ENCODE results near the gene PARN. TPM values are rescaled to one million over a fixed set of nuclear protein-coding genes. Genes with fewer than 3 reads are reported as not detected.

PARN gene
- total and polyA plus RNA-seq, 4 experiments from 2014 or later: 41.5 to 46.4 (median 44.7) TPM

DNA sequence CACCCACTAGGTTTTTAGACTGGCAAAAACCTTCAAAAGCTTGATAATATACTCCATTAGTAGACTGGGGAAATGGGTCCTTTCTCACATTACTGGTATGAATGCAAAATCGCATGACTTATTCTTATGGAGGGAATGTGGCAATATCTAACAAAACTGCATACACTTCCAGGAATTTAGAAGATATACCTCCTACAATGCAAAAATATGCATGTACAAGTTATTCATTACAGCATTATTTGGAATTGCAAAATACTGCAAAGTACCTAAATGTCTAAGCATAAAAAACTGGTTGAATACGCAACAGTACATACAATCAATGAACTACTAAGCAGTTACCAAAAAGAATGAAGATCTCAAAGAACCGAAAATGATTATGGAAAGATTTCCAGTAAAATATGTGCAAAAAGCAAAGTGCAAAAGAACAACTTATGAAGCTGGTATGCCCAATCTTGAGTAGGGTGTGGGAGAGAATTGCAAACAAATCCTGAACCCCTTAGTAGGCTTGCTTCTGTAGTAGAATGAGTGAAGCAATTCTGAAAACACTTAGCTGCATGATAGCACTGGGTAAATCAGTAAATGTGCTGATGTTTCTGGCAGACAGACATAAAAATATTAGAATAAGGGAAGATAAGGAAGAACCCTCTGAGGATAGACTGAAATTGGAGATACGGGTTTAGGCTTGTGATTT, 180.1 kb downstream of the PARN start:
- intact Hi-C loops (cut with micrococcal nuclease): no loop called here
- Histone ChIP-seq H3K27me3 (ENCODE audit: insufficient read depth, low read length) (no peaks in the 10 kb centered on the region), H3K27ac (ENCODE audit: low read depth, low read length) (no peak overlapping the region), H3K36me3 (ENCODE audit: insufficient read depth, low read length) (no peaks in the 10 kb centered on the region), H3K9me3 (ENCODE audit: control insufficient read depth in 1 of 2, low read length in 2 of 2) (no peaks in the 10 kb centered on the region), H3K4me3 (ENCODE audit: low read length in 2 of 2) (no peak overlapping the region), H3K4me1 (ENCODE audit: insufficient read depth, low read length) (no peaks in the 10 kb centered on the region)
- H3K27ac Mint-ChIP-seq: no peak overlapping the region
- ChIA-PET POLR2A (ENCODE audit: partially characterized antibody) (no interaction called here), CTCF (ENCODE audit: partially characterized antibody) (no interaction called here)
- H3K36me3 Mint-ChIP-seq: peaks cover 18 to 20% of the 10 kb centered on the region in 2 donors
- no peaks in the 10 kb centered on the region for H3K27me3 Mint-ChIP-seq
- no peaks in the 10 kb centered on the region for H3K9me3 Mint-ChIP-seq
- H3K4me3 Mint-ChIP-seq: no peak overlapping the region
- DNase-seq: no peak
- peaks cover 0 to 1% (median 0%) of the 10 kb centered on the region in 4 donors for H3K4me1 Mint-ChIP-seq

DNA sequence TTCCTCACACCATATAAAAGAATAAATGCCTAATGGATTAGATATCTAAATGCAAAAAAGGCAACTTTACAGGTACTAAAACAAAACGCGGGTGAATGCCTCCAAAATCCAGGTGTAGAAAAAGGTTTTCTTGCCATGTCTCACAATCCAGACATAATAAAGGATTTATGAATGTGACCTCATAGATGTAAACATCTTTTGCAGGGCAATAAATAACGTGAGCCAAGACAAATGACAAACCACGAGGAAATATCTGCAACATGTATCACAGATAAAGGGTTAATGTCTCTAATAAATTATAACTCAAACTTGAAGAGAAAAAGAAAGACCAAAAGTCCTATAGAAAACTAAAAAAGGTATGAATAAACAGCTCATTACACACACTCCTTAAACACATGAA, 180.7 kb downstream of the PARN start:
- Histone ChIP-seq H3K4me3 (ENCODE audit: low read length in 2 of 2) (no peak overlapping the region), H3K27me3 (ENCODE audit: insufficient read depth, low read length) (no peaks in the 10 kb centered on the region), H3K27ac (ENCODE audit: low read depth, low read length) (no peak overlapping the region), H3K4me1 (ENCODE audit: insufficient read depth, low read length) (no peaks in the 10 kb centered on the region), H3K9me3 (ENCODE audit: control insufficient read depth in 1 of 2, low read length in 2 of 2) (no peaks in the 10 kb centered on the region), H3K36me3 (ENCODE audit: insufficient read depth, low read length) (no peaks in the 10 kb centered on the region)
- H3K27ac Mint-ChIP-seq: no peak overlapping the region
- no peaks in the 10 kb centered on the region for H3K27me3 Mint-ChIP-seq
- H3K36me3 Mint-ChIP-seq: peaks cover 19 to 22% of the 10 kb centered on the region in 2 donors
- H3K4me1 Mint-ChIP-seq: peaks cover 0 to 1% (median 0%) of the 10 kb centered on the region in 4 donors
- intact Hi-C loops (cut with micrococcal nuclease): no loop called here
- POLR2A ChIA-PET (ENCODE audit: partially characterized antibody): no interaction called here
- H3K9me3 Mint-ChIP-seq: no peaks in the 10 kb centered on the region
- CTCF ChIA-PET (ENCODE audit: partially characterized antibody): no interaction called here
- no peak for DNase-seq
- H3K4me3 Mint-ChIP-seq: no peak overlapping the region

DNA sequence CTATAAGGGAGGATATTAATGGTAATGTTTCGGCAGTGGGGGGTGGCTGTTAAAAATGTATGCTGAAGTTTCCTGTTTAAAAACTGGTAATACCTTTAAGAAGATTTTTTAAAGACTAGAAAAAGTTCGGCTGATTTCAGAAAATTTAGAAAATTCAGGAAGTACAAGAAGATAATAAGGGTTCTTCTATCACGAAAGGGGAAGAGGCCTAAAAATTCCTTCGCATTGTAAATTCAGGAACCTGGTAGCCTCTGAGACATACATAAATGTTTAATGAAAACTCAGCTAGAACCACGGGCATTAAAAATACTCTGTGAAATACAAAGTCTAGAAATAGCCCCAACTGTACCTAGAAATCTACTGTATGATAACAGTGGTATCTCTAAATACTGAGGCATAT, 181.2 kb downstream of the PARN start:
- H3K36me3 ChIP-seq (ENCODE audit: insufficient read depth, low read length): no peaks in the 10 kb centered on the region
- Mint-ChIP-seq H3K27ac (no peak overlapping the region), H3K4me3 (no peak overlapping the region), H3K4me1 (peaks cover 0 to 1% (median 0%) of the 10 kb centered on the region in 4 donors), H3K9me3 (no peaks in the 10 kb centered on the region), H3K36me3 (peaks cover 19 to 22% of the 10 kb centered on the region in 2 donors), H3K27me3 (no peaks in the 10 kb centered on the region)
- no peak for DNase-seq
- CTCF ChIA-PET (ENCODE audit: partially characterized antibody): no interaction called here
- POLR2A ChIA-PET (ENCODE audit: partially characterized antibody): no interaction called here
- no peaks in the 10 kb centered on the region for H3K9me3 ChIP-seq (ENCODE audit: control insufficient read depth in 1 of 2, low read length in 2 of 2)
- intact Hi-C loops (cut with micrococcal nuclease): no loop called here
- H3K27ac ChIP-seq (ENCODE audit: low read depth, low read length): no peak overlapping the region
- no peak overlapping the region for H3K4me3 ChIP-seq (ENCODE audit: low read length in 2 of 2)
- H3K27me3 ChIP-seq (ENCODE audit: insufficient read depth, low read length): no peaks in the 10 kb centered on the region
- no peaks in the 10 kb centered on the region for H3K4me1 ChIP-seq (ENCODE audit: insufficient read depth, low read length)

DNA sequence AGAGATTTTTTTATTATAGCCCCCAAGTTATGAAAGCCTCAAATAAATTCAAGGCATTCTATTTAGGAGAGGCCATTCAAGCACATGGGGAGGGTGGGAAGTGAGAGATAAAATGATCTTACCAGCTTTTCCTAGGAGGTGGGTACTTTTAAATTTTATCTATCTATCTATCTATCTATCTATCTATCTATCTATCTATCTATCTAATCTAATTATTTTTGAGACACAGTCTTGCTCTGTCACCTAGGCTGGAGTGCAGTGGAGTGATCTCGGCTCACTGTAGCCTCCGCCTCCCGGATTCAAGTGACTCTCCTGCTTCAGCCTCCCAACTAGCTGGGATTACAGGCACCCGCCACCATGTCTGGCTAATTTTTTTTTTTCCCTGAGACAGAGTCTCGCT, 182.3 kb downstream of the PARN start:
- POLR2A ChIA-PET (ENCODE audit: partially characterized antibody): no interaction called here

DNA sequence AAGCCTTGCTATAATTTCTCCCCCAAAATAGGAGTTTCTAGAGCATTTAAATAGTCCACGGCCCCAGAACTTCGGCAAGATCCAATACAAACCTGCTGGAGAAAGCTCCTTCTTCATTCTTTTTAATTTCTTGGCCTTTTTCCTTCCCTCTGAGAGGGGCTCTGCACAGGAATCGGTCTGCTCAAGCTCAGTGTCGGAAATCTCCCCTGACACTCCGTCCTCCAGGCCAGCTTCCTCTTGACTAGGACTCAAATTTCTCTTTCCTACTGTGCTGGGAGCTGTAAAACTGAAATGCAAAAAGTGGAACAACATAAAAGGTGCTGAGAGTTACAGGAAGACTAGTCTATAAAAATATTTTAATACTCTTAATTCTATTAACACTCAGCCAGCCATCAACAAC, 183.3 kb downstream of the PARN start:
- ChIA-PET CTCF (ENCODE audit: partially characterized antibody) (interaction anchor here (1.1 kb wide), 1 partner anchor 11 kb away, joined by 3 read pairs; no protein-coding TSS in a partner anchor), POLR2A (ENCODE audit: partially characterized antibody) (no interaction called here)
- Mint-ChIP-seq H3K4me3 (no peak overlapping the region), H3K4me1 (peaks cover 0 to 1% (median 0%) of the 10 kb centered on the region in 4 donors), H3K27me3 (no peaks in the 10 kb centered on the region), H3K9me3 (no peaks in the 10 kb centered on the region), H3K27ac (no peak overlapping the region), H3K36me3 (peaks cover 19 to 24% of the 10 kb centered on the region in 2 donors)
- H3K36me3 ChIP-seq (ENCODE audit: insufficient read depth, low read length): no peaks in the 10 kb centered on the region
- no peak overlapping the region for H3K27ac ChIP-seq (ENCODE audit: low read depth, low read length)
- no peaks in the 10 kb centered on the region for H3K4me1 ChIP-seq (ENCODE audit: insufficient read depth, low read length)
- no peaks in the 10 kb centered on the region for H3K27me3 ChIP-seq (ENCODE audit: insufficient read depth, low read length)
- H3K4me3 ChIP-seq (ENCODE audit: low read length in 2 of 2): no peak overlapping the region
- intact Hi-C loops (cut with micrococcal nuclease): no loop called here
- DNase-seq: no peak
- no peaks in the 10 kb centered on the region for H3K9me3 ChIP-seq (ENCODE audit: control insufficient read depth in 1 of 2, low read length in 2 of 2)

More for the DNA sequence above, 182.3 kb downstream of the PARN start:
- Mint-ChIP-seq H3K27me3 (no peaks in the 10 kb centered on the region), H3K4me1 (peaks cover 0 to 1% (median 0%) of the 10 kb centered on the region in 4 donors), H3K36me3 (peaks cover 19 to 22% of the 10 kb centered on the region in 2 donors), H3K27ac (no peak overlapping the region), H3K4me3 (no peak overlapping the region), H3K9me3 (no peaks in the 10 kb centered on the region)
- CTCF ChIA-PET (ENCODE audit: partially characterized antibody): no interaction called here
- Histone ChIP-seq H3K27me3 (ENCODE audit: insufficient read depth, low read length) (no peaks in the 10 kb centered on the region), H3K36me3 (ENCODE audit: insufficient read depth, low read length) (no peaks in the 10 kb centered on the region), H3K4me1 (ENCODE audit: insufficient read depth, low read length) (no peaks in the 10 kb centered on the region), H3K27ac (ENCODE audit: low read depth, low read length) (no peak overlapping the region), H3K4me3 (ENCODE audit: low read length in 2 of 2) (no peak overlapping the region), H3K9me3 (ENCODE audit: control insufficient read depth in 1 of 2, low read length in 2 of 2) (no peaks in the 10 kb centered on the region)
- no peak for DNase-seq
- intact Hi-C loops (cut with micrococcal nuclease): no loop called here

DNA sequence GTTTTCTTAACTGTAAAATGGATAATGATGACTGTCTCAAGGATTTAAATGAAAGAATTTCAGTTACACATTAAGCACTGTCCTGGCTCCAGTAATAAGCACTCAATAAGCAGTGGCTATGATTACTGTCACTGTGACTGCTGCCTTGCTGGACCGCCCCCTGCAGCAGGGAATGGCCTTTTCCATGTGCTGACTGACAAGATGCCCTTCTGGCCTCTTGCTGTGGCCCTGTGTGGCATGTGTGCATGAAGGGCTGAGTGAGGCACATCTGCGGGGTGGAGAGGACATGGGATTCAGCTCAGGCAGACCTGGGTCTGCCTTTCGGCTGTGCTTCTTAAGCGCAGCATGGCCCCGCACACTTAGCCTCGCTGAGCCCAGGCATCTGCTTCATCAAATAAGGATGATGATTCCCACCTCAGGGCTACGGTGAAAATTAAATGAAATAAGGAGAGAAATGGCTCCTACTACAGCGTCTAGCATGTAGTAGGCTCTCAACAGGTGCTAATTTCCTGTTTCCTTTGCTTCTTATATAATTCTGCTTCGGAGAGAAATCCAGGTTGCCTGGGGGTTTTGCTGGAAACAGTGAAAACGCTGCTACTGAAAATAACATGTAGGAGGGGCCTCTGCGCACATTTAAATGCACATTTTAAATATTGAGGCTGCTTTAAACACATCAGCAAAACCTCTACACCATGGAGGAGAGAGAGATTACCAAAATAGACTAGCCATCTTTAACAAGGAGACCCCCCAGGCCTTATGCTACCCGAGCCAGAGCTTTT, 183.9 kb downstream of the PARN start:
- Mint-ChIP-seq H3K36me3 (peaks cover 19 to 25% of the 10 kb centered on the region in 2 donors), H3K9me3 (no peaks in the 10 kb centered on the region), H3K4me3 (no peak overlapping the region), H3K4me1 (peaks cover 0 to 1% (median 0%) of the 10 kb centered on the region in 4 donors), H3K27me3 (no peaks in the 10 kb centered on the region), H3K27ac (no peak overlapping the region)
- Histone ChIP-seq H3K9me3 (ENCODE audit: control insufficient read depth in 1 of 2, low read length in 2 of 2) (no peaks in the 10 kb centered on the region), H3K4me1 (ENCODE audit: insufficient read depth, low read length) (no peaks in the 10 kb centered on the region), H3K36me3 (ENCODE audit: insufficient read depth, low read length) (no peaks in the 10 kb centered on the region), H3K4me3 (ENCODE audit: low read length in 2 of 2) (no peak overlapping the region), H3K27me3 (ENCODE audit: insufficient read depth, low read length) (no peaks in the 10 kb centered on the region), H3K27ac (ENCODE audit: low read depth, low read length) (no peak overlapping the region)
- no peak for DNase-seq
- POLR2A ChIA-PET (ENCODE audit: partially characterized antibody): no interaction called here
- intact Hi-C loops (cut with micrococcal nuclease): no loop called here
- CTCF ChIA-PET (ENCODE audit: partially characterized antibody): interaction anchor here (1.1 kb wide), 1 partner anchor 12 kb away, joined by 3 read pairs; no protein-coding TSS in a partner anchor

DNA sequence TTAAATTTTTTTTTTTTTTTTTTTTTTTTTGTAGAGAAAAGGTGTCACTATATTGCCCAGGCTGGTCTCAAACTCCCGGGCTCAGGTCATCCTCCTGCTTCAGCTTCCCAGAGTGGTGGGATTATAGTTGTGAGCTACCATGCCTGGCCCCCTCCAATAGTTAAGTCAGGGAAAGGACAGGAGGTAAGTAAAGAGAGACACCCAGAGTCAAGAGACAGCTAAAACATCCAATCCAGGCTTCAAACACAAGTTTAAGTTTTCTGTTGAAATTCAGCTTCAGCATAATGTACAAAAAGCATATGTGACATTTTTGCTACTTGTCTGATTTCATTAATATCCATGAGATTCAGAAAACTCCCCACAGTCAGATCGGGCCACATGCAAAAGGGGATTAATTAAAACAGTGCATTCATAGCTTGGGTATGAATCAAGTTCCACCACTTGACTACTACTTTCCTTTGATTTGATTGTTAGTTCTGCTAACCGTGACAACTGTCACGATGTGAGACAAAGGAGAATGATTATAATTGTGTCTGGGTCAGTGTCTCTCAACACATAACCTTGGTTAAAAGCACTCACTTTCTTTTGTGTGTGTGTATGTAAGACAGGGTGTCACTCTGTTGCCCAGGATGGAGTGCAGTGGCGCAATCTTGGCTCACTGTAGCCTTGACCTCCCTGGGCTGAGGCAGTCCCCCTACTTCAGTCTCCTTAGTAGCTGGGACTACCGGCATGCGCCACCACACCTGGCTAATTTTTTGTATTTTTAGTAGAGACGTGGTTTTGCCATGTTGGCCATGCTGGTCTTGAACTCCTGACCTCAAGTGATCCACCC, 184.9 kb downstream of the PARN start:
- Mint-ChIP-seq H3K4me3 (no peak overlapping the region), H3K27me3 (no peaks in the 10 kb centered on the region), H3K27ac (no peak overlapping the region), H3K36me3 (peaks cover 19 to 28% of the 10 kb centered on the region in 2 donors), H3K4me1 (peaks cover 0 to 4% (median 0%) of the 10 kb centered on the region in 4 donors), H3K9me3 (no peaks in the 10 kb centered on the region)
- H3K36me3 ChIP-seq (ENCODE audit: insufficient read depth, low read length): no peaks in the 10 kb centered on the region
- no peak overlapping the region for H3K4me3 ChIP-seq (ENCODE audit: low read length in 2 of 2)
- intact Hi-C loops (cut with micrococcal nuclease): no loop called here
- H3K9me3 ChIP-seq (ENCODE audit: control insufficient read depth in 1 of 2, low read length in 2 of 2): no peaks in the 10 kb centered on the region
- H3K4me1 ChIP-seq (ENCODE audit: insufficient read depth, low read length): no peaks in the 10 kb centered on the region
- no peaks in the 10 kb centered on the region for H3K27me3 ChIP-seq (ENCODE audit: insufficient read depth, low read length)
- POLR2A ChIA-PET (ENCODE audit: partially characterized antibody): no interaction called here
- no peak overlapping the region for H3K27ac ChIP-seq (ENCODE audit: low read depth, low read length)
- CTCF ChIA-PET (ENCODE audit: partially characterized antibody): interaction anchor here (0.5 to 0.7 kb wide), 2 partner anchors 69 to 127 kb away, joined by 3 to 4 read pairs; no protein-coding TSS in a partner anchor
- DNase-seq: no peak
